NCI-H1436 treated with DMSO at 0.1 percent for 48 hours (cell line): Measurements from ENCODE around the gene ZNF467.

Experiments
- DNase-seq: peaks from one replicate; lab custom pipeline; 2025; lab: John Stamatoyannopoulos, UW

The ZNF467 gene

GRCh38 chr7:149770728-149771636 lies 2.4 kb downstream of the ZNF467 start:
- no peak for DNase-seq

- DNase-seq, result no peak
These were observed 3.5 kb downstream of the ZNF467 start for GRCh38 chr7:149769915-149770314.

DNA sequence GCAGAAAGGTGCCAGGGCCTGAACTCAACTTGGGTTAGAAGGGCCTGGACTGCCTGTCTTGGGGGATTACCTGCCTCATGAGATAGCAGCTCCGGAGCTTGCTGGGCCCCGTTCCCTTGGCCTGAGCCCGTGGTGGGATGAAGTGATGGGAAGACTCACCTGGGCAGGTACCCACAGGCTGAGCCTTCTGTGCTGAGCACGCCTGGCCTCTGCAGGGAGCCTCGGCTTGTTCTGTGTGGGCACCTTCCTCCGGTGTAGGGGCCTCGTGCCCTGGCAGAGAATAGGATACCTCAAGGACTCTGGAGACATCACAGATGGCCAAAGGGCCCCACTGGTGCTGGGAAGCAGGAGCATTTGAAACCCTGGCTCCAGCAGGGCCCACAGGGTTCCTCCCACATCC lies 4.5 kb downstream of the ZNF467 start:
- no peak for DNase-seq

- no peak for DNase-seq
These were observed 6.3 kb downstream of the ZNF467 start for GRCh38 chr7:149767068-149767467.

DNA sequence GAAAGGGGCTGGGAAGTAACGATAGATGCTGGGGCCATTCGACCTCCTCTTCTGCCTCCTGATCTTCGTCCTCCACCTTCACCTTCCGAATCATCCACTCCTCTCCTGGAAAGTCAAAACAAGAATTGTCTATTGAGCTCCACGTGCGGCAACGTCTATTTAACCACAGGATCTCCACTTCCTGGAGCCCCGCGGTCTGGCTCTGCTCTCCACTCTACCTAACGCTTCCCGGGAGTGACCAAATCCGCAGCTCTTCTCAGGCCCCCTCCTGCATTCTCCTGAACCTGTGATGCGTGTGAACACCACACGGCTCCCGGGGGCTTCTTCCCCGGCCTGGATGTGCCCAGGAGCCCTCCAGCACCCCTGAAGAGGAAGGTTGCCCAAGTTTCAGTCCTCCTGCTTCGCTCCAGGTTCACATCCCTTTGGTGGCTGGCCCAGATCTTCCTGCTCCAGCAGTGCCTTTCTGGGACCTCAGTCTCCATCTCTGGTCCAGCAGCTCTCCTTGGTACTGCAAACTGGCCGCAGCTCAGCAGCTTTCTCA lies 7.2 kb downstream of the ZNF467 start:
- DNase-seq, result no peak

GRCh38 chr7:149765399-149766121 lies 7.8 kb downstream of the ZNF467 start:
- no peak for DNase-seq

GRCh38 chr7:149764481-149765398 lies 8.6 kb downstream of the ZNF467 start:
- no peak for DNase-seq

- no peak for DNase-seq
These were observed 9.7 kb downstream of the ZNF467 start for GRCh38 chr7:149763563-149764240.

DNA sequence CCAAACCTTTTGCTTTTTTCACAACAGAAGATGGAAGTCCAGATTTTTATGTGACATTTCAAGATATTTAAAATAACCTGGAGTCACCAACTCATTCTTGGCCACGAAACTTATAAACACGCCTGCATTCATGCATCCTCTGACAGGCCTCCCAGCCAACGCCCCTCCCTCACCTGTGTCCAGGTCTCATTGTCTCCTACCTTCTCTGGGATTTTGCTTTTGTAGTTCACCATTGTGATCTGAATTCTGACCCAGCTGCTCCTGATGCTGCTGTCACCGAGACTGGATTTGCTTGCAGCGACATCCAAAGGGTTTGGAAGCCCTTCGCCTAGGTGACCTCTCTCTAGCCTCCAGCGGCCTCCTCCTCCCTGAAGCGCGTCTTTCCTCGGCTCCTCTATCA lies 10.8 kb downstream of the ZNF467 start:
- no peak for DNase-seq

- DNase-seq, result no peak
These were observed 11.3 kb downstream of the ZNF467 start for GRCh38 chr7:149762089-149762488.

GRCh38 chr7:149761307-149761706 lies 12.1 kb downstream of the ZNF467 start:
- DNase-seq, result no peak

DNA sequence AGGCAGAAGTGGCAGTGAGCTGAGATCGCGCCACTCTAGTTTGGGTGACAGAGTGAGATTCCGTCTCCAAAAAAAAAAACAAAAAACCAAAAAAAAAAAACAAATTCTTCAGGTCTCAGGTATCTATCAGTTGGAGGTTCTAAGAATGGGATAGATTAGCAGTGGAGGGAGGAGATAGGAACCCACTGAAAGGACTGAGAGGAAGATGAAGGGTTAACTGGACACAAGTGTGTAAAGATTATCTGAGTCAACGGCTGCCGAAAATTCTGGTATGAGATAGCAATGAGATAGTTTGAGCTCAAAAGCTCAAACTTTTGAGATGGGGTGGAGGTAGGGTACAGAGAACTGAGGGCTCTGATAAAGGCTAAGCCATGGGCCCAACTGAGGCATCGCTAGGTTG lies 12.8 kb downstream of the ZNF467 start:
- DNase-seq, result no peak

DNA sequence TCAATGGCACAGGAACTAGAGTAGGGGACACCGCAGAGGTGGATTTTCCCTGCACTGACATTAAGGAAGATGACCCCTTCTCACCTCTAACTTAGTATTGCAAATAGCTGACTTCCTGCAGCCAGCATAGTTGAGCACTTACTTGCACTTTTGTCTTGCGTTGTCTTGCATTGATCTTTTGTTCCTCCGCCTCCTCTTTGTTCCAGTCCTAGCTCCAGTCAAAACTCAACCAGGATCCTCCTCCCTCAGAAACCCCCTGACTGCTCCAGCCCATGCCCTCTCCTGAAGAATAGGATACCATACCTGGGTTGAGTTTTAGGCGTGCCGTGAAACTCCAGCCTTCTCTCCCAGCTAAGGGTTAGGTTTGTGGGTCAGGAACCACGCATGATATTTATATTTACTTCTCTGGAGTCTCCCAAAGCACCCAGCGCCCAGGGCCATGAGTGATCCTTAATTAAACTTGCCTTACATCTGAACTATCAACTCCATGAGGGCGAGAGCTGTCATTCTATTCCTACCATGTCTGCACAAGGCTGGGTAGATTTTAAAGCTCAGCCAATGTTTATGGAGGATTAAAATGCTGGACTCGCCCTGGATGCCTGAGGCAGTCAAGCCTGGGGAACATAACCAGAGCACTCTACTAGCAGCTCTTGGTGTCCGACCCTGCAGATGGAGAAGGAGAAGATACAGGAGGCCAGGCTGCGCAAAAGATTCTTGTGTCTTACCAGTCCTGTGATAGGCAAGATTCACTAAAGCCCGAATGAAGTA lies 14.1 kb downstream of the ZNF467 start:
- DNase-seq, result no peak

- no peak for DNase-seq
These were observed 19.8 kb downstream of the ZNF467 start for GRCh38 chr7:149753375-149754233.

GRCh38 chr7:149752646-149753045 lies 20.7 kb downstream of the ZNF467 start:
- DNase-seq, result no peak

DNA sequence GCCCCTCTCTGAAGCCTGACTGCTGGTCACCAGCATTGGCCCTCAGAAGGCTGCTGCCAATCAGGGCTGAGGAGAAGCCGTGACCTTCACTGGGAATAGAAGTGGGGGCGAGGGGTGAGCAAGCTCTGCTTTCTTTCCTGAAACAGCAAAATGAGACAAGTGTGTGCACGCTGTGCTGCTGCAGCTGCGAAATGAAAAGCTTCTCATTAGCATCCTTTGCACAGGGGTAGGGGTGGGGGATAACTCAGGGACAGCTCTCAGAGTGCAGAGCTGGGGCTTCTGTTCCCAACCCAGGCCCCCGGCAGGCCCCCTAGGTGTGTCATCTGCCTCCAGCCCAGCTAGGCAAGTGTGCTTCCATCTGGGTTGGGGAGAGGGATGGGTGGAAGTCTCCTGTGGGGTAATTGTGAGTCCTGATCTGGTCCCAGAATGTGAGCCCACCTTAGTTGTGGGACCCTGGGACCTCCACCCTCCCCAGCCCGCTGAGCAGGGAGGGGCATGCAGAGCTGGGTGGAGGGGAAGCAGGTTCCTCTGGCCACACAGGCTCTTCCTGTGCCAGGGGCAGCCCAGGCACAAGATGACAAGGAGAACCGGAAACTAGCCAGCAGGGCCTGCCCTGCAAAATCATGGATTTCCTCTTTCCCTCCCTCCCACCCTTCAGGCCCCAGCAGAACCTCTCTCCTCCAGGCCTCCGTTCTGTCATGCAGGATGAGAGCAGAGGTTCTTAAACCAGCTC lies 22.2 kb downstream of the ZNF467 start:
- DNase-seq, result no peak

GRCh38 chr7:149750122-149750845 lies 23.1 kb downstream of the ZNF467 start:
- DNase-seq, result no peak
